GM23338 (cell line): ENCODE data around the gene DCBLD1. TPM values are rescaled to one million over a fixed set of nuclear protein-coding genes. Genes with fewer than 3 reads are reported as not detected.

Experiments used
- ATAC-seq: fragments of 200-7000 bp; cut with Tn5 transposase; 3 replicates; pipeline ENCODE4 v1.9.1; 2020
- DNase-seq: peaks from one replicate; pipeline ENCODE4 v3.0.0-alpha.2; 2015; ENCODE audit warnings: low spot score
- H2AFZ ChIP-seq: fragments of 200-600 bp; sonication (generic); 2 replicates; pipeline ENCODE4 v1.8.0; 2016; ENCODE audit warnings: antibody characterized with exemption, mild to moderate bottlenecking, moderate library complexity
- H3F3A ChIP-seq: fragments of 200-600 bp; sonication (generic); replicated peaks from 2 replicates; pipeline ENCODE4 v1.8.0; 2017; ENCODE audit warnings: antibody characterized with exemption, mixed run types, low read depth
- H3K27ac ChIP-seq: fragments of 200-600 bp; sonication (generic); 2 replicates; pipeline ENCODE4 v1.6.1; 2016; ENCODE audit warnings: low read depth
- H3K27me3 ChIP-seq: fragments of 200-600 bp; sonication (generic); 2 replicates; pipeline ENCODE4 v1.8.0; 2016; ENCODE audit warnings: mild to moderate bottlenecking, mixed run types, moderate library complexity; ENCODE audit not compliant: insufficient read depth
- H3K36me3 ChIP-seq: fragments of 200-600 bp; sonication (generic); 2 replicates; pipeline ENCODE4 v1.8.0; 2016; ENCODE audit warnings: mild to moderate bottlenecking; ENCODE audit not compliant: insufficient read depth
- H3K4me1 ChIP-seq: fragments of 200-600 bp; sonication (generic); 2 replicates; pipeline ENCODE4 v1.8.0; 2016; ENCODE audit warnings: mild to moderate bottlenecking, moderate library complexity; ENCODE audit not compliant: insufficient read depth
- H3K4me2 ChIP-seq: fragments of 200-600 bp; sonication (generic); 2 replicates; pipeline ENCODE4 v1.7.1; 2017; ENCODE audit warnings: mixed run types
- H3K4me3 ChIP-seq: fragments of 200-600 bp; sonication (generic); 2 replicates; pipeline ENCODE4 v1.6.1; 2016; ENCODE audit warnings: mixed run types
- H3K79me2 ChIP-seq: fragments of 200-600 bp; sonication (generic); replicated peaks from 2 replicates; pipeline ENCODE4 v1.8.0; 2017; ENCODE audit warnings: mild to moderate bottlenecking; ENCODE audit not compliant: insufficient read depth
- H3K9me2 ChIP-seq: fragments of 200-600 bp; sonication (generic); 2 replicates; pipeline ENCODE4 v1.8.0; 2017; ENCODE audit not compliant: insufficient read depth
- H4K20me1 ChIP-seq: fragments of 200-600 bp; sonication (generic); replicated peaks from 2 replicates; pipeline ENCODE4 v1.8.0; 2017; ENCODE audit warnings: mild to moderate bottlenecking; ENCODE audit not compliant: insufficient read depth
- H3K27ac Mint-ChIP-seq: 2 replicates; pipeline ENCODE4 v1.8.0; 2020; ENCODE audit warnings: inconsistent platforms, mild to moderate bottlenecking, moderate library complexity, mixed read lengths
- H3K27me3 Mint-ChIP-seq: 3 replicates; pipeline ENCODE4 v1.8.0; 2022; ENCODE audit warnings: low read depth, mild to moderate bottlenecking, moderate library complexity, mixed read lengths, inconsistent platforms; ENCODE audit not compliant: insufficient read depth, poor library complexity
- H3K36me3 Mint-ChIP-seq: 3 replicates; pipeline ENCODE4 v1.8.0; 2021; ENCODE audit warnings: low read depth, mild to moderate bottlenecking, inconsistent platforms, moderate library complexity, mixed read lengths
- H3K4me1 Mint-ChIP-seq: 3 replicates; pipeline ENCODE4 v1.8.0; 2020; ENCODE audit warnings: mild to moderate bottlenecking, inconsistent platforms, mixed read lengths
- H3K4me3 Mint-ChIP-seq: 3 replicates; pipeline ENCODE4 v1.8.0; 2021; ENCODE audit warnings: moderate library complexity, mild to moderate bottlenecking, inconsistent platforms, mixed read lengths
- H3K9me3 Mint-ChIP-seq: 3 replicates; pipeline ENCODE4 v1.8.0; 2020; ENCODE audit warnings: moderate library complexity, mild to moderate bottlenecking, inconsistent platforms, mixed read lengths
- CREB1 ChIP-seq: fragments of 250-450 bp; sonication (Bioruptor Pico); IDR thresholded peaks from 2 replicates; pipeline ENCODE4 v1.5.0; 2020; ENCODE audit warnings: low read depth, mild to moderate bottlenecking, moderate library complexity
- CTCF ChIP-seq, 2 experiments: fragments of 200-600 bp in 1 of 2; sonication (generic) in 1 of 2; conservative IDR thresholded peaks; 2 replicates each; pipeline versions ENCODE4 v1.5.1 to v1.6.1; 2016 to 2017; ENCODE audit warnings: antibody characterized with exemption in 2 of 2, low read depth in 2 of 2, mild to moderate bottlenecking in 2 of 2, moderate library complexity in 1 of 2
- ETS1 ChIP-seq: IDR thresholded peaks from 2 replicates; pipeline ENCODE4 v1.6.1; 2016; ENCODE audit warnings: antibody characterized with exemption
- EZH2 ChIP-seq: fragments of 200-600 bp; sonication (generic); IDR thresholded peaks from one replicate; pipeline ENCODE4 v1.8.0; 2017; ENCODE audit warnings: antibody characterized with exemption, mild to moderate bottlenecking, low read depth; ENCODE audit not compliant: unreplicated experiment
- EZH2phosphoT487 ChIP-seq: fragments of 200-600 bp; sonication (generic); IDR thresholded peaks from one replicate; pipeline ENCODE4 v1.8.1; 2018; ENCODE audit warnings: antibody characterized with exemption; ENCODE audit not compliant: unreplicated experiment
- JUNB ChIP-seq: IDR thresholded peaks from one replicate; pipeline ENCODE4 v1.6.1; 2016; ENCODE audit warnings: antibody characterized with exemption; ENCODE audit not compliant: unreplicated experiment
- NANOG ChIP-seq: IDR thresholded peaks from 2 replicates; pipeline ENCODE4 v1.6.1; 2016; ENCODE audit warnings: antibody characterized with exemption, borderline replicate concordance
- POLR2AphosphoS5 ChIP-seq: IDR thresholded peaks from 2 replicates; pipeline ENCODE4 v1.6.1; 2016; ENCODE audit warnings: antibody characterized with exemption, low read depth
- STAT1 ChIP-seq: IDR thresholded peaks from one replicate; pipeline ENCODE4 v1.6.1; 2016; ENCODE audit warnings: antibody characterized with exemption; ENCODE audit not compliant: unreplicated experiment
- ZNF114 ChIP-seq: fragments of 250-450 bp; sonication (Bioruptor Pico); IDR thresholded peaks from 2 replicates; pipeline ENCODE4 v1.5.0; 2020; ENCODE audit warnings: mild to moderate bottlenecking, moderate library complexity
- ZNF331 ChIP-seq: fragments of 250-450 bp; sonication (Bioruptor Pico); IDR thresholded peaks from 2 replicates; pipeline ENCODE4 v1.5.0; 2020; ENCODE audit warnings: low read depth, mild to moderate bottlenecking, moderate library complexity
- ZNF462 ChIP-seq: fragments of 250-450 bp; sonication (Bioruptor Pico); IDR thresholded peaks from 2 replicates; pipeline ENCODE4 v1.5.0; 2020; ENCODE audit warnings: mild to moderate bottlenecking, moderate library complexity
- polyA plus RNA-seq: library from polyadenylated mRNA; unstranded; fragments of >200 nt; fragmentation: Nextera tagmentation; extraction: Ambion mirVana; gene quantifications from 2 replicates; pipeline ENCODE4 v1.2.1, GENCODE V29; 2016
- total RNA-seq: library from RNA; depleted of rRNA; stranded (reverse); fragments of >200 nt; shearing (Covaris generic); gene quantifications from 2 replicates; pipeline ENCODE4 v1.2.3, GENCODE V29; 2014

DCBLD1 gene
- total and polyA plus RNA-seq, 2 experiments from 2014 or later: 4.2 to 7.6 TPM

GRCh38 chr6:117472667-117473066 lies 9.8 kb upstream of the DCBLD1 start:
- Histone ChIP-seq H3K27ac (no peak overlapping the region), H3K79me2 (no peaks in the 10 kb centered on the region), H3K4me1 (peaks cover 7% of the 10 kb centered on the region; the same call in 1 of the 2 replicates), H4K20me1 (no peaks in the 10 kb centered on the region), H3K9me2 (no peaks in the 10 kb centered on the region; the same call in 1 of the 2 replicates), H2AFZ (no peak overlapping the region), H3K27me3 (no peaks in the 10 kb centered on the region), H3F3A (no peaks in the 10 kb centered on the region), H3K4me3 (no peak overlapping the region), H3K36me3 (no peaks in the 10 kb centered on the region), H3K4me2 (no peak overlapping the region)
- no peaks in the 10 kb centered on the region for H3K36me3 Mint-ChIP-seq
- no peak overlapping the region for H3K27ac Mint-ChIP-seq
- TF ChIP-seq JUNB: no peak
- no peak for TF ChIP-seq POLR2AphosphoS5
- no peak for TF ChIP-seq ETS1
- TF ChIP-seq CREB1 (CRISPR knock-in tag): no peak
- TF ChIP-seq CTCF (conservative IDR thresholded peaks at IDR 0.05; ENCODE audit: low read depth in 2 of 2): no peak
- TF ChIP-seq STAT1: no peak
- no peak for TF ChIP-seq NANOG
- no peak for TF ChIP-seq ZNF331 (CRISPR knock-in tag)
- H3K27me3 Mint-ChIP-seq: peaks cover 2% of the 10 kb centered on the region
- H3K9me3 Mint-ChIP-seq: no peaks in the 10 kb centered on the region; the same call in 2 of the 3 replicates
- no peak overlapping the region for H3K4me3 Mint-ChIP-seq
- DNase-seq (no peak), ATAC-seq (no peak)
- H3K4me1 Mint-ChIP-seq: peaks cover 9% of the 10 kb centered on the region; the same call in 2 of the 3 replicates

GRCh38 chr6:117473401-117473800 lies 9.1 kb upstream of the DCBLD1 start:
- Histone ChIP-seq H3K27me3 (no peaks in the 10 kb centered on the region), H3K79me2 (no peaks in the 10 kb centered on the region), H3K4me3 (no peak overlapping the region), H3K9me2 (no peaks in the 10 kb centered on the region; the same call in 1 of the 2 replicates), H3F3A (no peaks in the 10 kb centered on the region), H3K4me1 (peaks cover 12% of the 10 kb centered on the region), H2AFZ (no peak overlapping the region), H3K27ac (no peak overlapping the region), H4K20me1 (no peaks in the 10 kb centered on the region), H3K4me2 (no peak overlapping the region), H3K36me3 (no peaks in the 10 kb centered on the region)
- H3K4me1 Mint-ChIP-seq: peaks cover 15% of the 10 kb centered on the region
- ATAC-seq (no peak), DNase-seq (no peak)
- no peaks in the 10 kb centered on the region for H3K9me3 Mint-ChIP-seq
- H3K36me3 Mint-ChIP-seq: no peaks in the 10 kb centered on the region
- H3K4me3 Mint-ChIP-seq: no peak overlapping the region
- no peak overlapping the region for H3K27ac Mint-ChIP-seq
- H3K27me3 Mint-ChIP-seq: peaks cover 1% of the 10 kb centered on the region
- no peak for TF ChIP-seq STAT1
- no peak for TF ChIP-seq CREB1 (CRISPR knock-in tag)
- no peak for TF ChIP-seq EZH2phosphoT487
- no peak for TF ChIP-seq ZNF331 (CRISPR knock-in tag)
- no peak for TF ChIP-seq ETS1
- TF ChIP-seq POLR2AphosphoS5: no peak
- no peak for TF ChIP-seq ZNF114 (CRISPR knock-in tag)
- TF ChIP-seq EZH2: no peak
- TF ChIP-seq ZNF462: no peak
